NCI-H748 (cell line): ENCODE measurements around the gene TP63.
A peak's percentile ranks its signal among the peaks of the same experiment; 100 is the strongest.

Experiments
- DNase-seq: peaks from one replicate; lab custom pipeline; 2025; ENCODE audit not compliant: unreplicated experiment; lab: John Stamatoyannopoulos, UW

The TP63 gene

DNA sequence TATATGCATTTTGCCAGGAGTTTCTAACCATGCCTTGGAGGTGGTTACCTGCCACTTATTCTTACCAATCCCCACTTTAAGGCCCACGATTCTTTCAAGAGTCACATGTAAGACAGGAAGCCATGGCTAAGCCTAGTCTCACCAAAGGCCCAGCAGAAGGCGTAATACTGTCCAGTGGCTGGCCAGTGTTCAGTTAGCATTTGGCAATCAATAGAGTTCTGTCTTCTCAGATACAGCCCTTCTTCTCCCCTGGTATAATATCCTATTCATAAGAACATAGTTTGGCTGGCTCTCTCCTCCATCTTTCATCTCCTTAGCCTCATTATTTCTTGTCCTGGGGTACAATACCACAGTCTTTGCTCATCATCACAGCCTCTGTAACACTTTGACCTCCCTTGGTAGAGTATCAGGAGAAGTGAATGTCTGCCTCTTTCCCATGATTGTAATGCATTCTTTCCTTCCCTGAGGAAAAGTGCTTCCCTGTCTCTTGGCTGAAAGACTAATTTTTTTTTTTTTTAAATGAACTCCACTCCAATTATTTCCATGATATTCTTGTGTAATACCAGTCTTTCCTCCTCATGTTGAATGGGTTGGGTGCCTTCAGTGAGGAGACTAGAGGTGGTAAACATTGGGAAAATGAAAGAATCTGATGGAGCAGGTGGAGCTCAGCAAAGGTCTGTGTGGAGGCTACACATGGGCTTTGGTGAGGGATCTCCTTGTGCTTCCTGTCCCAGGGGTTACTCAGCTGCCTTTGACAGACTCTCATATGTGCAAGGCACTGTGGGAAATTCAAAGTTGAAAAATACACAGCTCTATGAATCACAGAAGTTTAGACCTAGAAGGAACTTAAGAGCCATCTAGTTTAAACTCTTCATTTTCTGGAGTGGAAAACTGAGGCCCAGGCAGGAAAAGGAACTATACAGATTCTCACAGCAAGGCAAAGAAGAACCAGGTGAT, 271.3 kb downstream of the TP63 start:
- DNase-seq = no peak

DNA sequence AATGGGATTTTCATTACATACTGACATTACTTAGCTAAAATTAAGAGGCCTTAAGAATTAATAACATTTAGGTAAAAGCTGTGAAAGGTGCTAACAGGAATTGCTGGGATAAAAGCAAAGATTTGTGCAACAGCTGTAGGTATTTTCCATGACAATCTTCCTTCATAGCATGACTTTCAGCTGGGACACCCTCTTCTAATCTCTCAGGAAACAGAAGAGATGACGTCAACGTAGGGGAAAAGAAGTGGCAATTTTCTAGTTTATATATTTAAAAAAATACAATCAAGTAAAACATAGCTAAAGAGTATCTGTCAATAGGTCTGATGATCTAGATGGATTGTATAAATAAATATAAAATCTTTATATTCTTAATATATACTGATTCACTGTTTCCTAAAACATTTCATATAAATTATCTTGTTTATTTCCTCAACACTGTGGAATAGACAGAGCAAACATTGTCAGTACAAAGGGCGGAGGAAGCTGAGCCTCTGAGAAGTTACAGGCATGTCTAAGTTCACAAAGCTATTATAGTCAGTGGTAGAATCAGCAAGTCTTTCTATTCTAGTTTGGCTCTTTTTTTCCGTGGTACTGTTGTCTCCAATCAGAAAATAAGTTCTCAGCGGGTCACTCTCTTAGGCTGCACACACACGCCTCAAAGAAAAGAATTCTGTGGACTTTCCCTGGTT, 272.5 kb downstream of the TP63 start:
- DNase-seq = no peak

DNA sequence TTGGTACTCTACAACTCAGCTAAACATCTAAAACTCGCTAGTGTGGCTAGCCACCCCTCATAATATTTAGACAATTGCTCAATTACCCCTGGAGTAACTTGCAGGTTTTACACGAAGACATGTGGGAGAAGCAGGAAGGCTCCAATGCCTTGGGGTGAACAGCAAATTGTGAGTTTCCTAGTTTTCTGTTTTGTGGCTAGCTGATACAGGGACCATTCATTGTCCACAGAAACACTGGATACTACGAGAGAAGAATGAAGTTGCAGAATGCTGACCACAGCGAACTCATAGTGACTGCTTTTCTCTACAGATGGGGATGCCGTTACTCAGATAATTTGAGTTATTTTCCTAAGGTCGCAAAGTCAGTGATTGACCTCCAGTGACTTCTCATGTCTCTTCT, 276.6 kb downstream of the TP63 start:
- DNase-seq = no peak

DNA sequence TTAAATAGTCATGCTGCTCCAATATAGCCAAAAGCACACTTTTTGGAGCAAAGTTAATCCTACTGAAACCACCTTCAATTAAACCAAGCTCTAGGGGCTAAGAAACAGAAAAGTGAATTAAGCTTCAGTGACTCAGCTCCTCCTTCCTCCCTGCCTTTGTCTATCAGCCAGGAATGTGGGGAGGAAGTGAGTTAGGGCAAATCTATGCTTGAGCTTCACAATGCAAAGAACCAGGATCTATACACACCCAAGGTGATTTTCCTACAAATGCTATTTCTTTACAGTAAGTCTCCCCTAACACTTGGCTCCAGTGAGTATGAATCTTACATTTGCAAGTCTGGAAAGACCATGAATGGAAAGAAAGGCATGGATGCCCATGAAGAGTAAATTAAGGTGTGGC, 277.5 kb downstream of the TP63 start:
- DNase-seq = no peak

DNA sequence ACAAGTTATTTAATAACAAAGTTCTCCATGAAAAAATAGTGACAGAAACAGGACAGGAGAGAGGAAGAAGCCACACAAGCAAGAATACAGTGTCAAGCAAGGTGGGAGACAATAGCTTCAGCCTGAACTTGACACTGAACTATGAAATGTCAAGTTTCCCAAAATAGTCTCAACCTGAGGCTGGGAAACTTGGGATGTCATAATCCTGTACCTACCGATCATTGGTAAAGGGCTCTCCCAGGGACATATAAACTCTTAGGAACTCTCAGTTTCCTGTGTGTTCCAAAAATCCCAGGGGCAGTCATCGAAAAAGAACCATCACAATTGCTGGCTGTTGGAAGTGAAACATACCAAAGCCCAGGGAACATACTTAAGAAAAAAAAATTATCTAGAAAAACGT, 277.9 kb downstream of the TP63 start:
- no peak for DNase-seq

DNA sequence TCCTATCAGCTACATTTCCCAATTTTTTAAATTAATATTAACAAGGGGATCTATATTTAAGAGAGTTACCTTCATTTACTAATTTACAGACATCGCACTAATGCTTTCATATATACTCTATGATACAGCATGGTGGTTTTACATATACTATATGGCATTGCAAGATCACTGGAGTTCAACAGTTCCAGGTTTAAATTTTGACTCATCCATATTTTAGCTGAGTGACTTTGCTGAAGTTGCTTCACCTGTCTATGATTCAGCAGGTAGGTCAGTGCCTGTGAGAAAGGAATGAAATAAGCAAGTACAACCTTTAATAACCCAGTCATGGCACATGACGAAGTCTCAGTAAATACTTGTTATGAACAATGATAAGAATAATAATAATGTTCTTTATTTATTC, 278.4 kb downstream of the TP63 start:
- DNase-seq = no peak

DNA sequence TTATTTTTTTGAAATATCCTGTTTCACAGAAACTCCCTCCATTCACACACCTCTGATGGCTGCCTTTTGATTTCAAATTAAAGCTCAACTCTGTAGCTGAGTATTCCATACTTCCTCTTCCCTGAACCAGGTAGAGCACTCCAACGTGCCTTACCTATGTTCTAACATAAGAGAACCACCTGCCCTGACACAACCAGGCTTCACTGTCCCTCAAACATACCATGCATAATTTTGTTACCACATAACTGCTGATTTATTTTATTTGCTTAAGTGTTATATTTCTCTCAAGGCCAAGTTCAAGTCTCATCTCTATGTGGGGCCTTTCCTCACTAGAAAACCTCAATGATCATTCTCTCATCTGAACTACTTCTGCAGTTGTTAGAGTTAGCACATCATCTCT, 279.8 kb downstream of the TP63 start:
- no peak for DNase-seq

DNA sequence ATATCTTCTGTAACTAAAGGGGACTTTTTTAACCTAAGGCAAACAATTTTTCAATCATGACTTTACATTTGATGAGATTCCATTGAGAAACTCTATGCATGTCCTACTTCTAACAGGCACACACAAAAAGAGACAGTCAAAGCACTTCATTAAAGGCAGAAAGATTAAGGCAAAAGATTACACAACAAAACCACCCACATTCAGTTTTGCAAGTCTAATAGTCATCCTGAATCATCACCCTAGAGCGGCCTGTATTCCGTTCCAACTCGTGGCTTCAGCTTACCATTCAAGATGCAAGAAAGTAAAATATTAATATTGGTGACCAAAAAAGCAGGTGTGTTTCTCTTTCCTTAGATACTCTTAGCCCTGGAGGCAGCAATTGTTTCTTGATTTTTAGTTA, 283.6 kb downstream of the TP63 start:
- DNase-seq = no peak

DNA sequence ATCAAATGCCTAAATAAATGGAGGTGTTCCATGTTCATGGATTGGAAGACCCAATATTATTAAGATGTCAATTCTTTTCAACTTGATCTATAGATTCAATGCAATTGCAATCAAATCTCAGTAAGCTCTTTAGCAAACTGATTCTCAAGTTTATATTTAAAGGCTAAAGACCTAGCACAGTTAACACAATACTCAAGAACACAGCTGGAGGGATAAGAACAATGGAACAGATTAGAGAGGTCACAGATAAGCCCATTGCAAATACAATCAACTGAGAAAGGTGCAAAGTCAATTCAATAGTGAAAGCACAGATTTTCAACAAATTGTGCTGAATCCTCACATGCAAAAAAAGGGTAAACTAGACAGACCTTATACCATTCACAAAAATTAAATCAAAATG, 290.6 kb downstream of the TP63 start:
- DNase-seq = no peak

DNA sequence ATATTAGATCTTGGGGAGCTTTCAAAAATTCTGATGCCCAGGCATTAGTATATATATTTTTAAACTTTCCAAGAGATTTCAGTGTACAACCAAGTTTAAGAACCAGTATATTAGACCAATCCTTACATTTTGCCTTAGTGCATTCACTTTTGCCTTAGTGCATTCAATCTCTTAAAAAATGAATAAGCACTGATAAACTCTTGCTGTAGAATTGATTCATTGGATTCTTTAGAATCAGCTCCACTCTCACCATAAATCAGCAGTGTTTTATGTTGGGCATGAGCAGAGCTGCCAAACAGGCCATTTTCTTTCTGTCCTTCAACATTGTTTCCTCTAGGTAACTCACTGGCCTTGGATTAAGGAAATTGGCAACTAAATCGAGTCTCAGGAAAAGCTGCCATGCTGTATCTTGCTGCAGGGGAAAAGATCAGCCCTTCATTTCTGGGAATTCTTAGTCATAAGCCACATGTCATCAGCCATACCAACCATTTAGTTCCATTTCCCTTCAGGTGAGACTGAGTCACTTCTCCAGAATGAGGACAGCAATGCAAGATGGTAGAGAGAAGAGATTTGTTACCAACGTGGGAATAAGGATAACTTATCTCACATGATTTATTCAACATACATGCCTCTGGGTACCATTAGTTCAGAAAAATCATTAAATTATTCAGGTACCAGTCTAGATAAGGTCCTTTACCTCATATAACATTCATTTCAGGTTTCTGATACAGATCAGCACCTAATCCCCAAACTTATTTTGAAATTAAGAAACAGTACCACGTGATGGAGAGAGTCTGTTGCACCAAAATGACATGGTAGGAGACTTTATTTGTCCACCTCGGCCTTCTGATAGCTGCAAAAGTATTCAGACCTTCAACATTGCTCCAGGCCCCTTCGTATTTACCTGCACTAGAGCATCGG, 297.0 kb downstream of the TP63 start:
- no peak for DNase-seq

DNA sequence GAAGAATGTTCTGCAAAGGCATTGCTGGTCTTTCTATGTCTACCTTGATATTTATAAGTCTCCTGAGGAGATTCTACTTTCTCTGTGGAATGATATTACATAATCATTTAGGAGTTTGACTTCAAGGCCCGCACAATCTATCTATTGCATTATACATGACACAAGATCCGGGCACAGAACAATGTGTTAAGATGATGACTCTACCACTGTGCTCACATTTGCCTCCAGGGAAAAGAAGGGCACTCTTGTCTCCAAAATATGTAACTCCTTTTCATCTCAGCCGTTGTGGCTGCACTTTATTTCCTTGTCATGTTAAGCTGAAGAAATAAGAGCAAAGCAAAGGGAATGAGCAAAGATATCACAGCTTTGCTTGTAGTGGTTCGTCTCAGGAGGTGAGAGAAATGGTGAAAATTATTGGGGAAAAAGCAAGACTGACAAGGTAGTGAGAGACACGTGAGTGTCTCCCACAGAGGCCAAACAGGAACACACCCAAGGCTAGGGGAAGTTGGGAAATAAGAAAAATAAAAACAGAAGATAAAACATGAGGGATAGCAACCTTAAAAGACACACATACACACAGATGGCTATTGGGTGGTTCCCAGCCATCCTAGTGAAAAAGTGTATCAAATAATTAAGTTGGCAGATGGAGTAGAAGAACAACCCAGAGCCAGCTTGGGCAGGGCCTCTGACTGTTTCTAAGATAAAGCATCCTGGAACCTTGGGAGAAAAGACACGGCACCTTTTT, 305.2 kb downstream of the TP63 start:
- no peak for DNase-seq

DNA sequence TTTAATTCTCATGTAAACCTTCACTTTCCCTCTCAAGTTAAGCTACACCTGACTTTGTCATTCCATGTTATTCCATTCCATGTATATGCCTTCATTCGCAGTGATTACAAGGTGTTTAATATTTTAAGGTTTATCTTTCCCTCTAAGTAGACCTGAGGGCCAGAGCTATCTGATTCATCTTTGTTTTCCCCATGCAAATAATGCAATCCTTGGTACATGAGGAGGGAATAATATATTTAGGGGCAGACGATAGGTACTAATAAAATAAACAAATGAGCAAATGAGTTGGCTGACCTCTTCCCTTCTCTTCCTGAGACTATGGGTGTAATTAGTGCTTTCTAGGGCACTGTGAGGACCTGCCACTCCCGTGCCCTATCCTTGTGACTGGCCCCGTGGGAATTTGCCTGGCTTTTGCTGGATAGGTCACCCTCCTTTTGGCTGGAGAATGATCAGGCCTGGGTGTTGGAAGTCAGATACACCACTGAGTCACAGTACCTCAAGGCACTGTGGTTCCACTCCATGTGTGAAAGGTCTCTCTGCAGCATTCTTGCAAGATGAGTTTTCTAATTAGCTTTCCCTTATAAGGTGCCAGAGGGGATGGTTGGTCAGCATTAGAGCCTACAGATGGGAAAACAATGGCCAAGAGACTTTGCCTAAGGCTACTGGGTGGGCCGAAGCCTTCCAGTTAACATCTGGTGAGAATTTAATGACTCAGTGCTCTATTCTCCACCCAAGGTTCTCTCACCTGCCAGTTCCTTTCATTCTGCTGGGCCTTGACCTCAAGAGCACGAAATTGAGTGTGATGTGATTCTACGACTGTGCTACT, 306.3 kb downstream of the TP63 start:
- DNase-seq = no peak

DNA sequence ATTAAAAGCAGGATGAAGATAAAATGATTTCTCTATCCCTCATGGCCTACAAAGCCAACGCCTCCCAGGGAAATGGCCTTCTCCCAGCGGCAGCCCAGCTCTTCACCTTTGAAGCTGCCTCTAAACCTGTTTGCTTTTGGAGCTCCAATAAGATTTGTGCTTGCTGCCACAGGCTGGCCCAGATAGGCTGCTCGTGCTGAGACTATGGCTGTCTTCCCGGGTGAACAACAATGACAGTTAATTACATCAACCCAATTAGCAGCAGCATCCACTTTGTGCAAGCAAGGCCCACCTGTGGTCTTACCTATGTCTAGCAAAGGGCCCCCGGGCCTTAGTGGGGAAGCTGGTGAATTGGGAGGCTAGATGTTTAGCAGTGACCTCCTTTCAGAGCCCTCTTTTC, 309.9 kb downstream of the TP63 start:
- peak; percentile 40 for DNase-seq

DNA sequence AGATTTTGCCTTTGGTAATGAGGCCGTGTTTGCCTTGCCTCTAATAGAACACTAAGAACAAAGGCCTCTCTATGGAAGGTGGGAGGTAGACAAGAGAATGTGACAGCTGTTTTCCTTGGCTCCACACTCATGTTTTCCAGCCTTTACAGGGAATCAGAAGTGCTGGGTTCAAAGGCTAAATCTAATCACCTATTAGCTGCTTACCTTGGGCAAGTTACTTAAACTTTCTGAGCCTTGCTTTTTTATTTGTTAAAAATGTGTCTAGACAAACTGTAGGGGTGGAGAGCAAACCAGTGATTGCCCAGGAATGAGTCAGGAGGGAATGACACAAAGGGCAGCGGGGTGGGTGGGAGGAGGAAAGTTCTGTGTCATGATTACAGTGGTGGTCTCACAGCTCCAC, 310.5 kb downstream of the TP63 start:
- DNase-seq = peak; percentile 66

DNA sequence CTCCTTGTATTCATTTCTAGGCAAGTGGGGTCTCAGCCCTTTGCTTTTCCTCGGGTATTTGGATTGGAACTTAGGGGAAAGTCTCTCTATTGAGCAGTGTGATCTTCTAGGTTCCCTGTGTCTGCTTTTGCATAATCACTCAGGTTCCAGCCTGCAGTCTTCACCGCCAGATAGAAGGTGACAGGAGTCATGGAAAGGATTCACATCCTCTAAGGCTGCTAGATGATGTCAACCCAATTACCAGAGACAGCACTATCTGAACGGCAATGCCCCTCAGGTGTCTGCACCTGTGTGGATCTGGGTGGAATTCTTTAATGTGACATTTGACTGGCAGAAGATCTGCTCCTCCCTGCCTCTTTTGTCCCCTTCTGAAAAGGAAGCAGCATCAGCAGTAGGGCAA, 311.8 kb downstream of the TP63 start:
- DNase-seq = no peak

DNA sequence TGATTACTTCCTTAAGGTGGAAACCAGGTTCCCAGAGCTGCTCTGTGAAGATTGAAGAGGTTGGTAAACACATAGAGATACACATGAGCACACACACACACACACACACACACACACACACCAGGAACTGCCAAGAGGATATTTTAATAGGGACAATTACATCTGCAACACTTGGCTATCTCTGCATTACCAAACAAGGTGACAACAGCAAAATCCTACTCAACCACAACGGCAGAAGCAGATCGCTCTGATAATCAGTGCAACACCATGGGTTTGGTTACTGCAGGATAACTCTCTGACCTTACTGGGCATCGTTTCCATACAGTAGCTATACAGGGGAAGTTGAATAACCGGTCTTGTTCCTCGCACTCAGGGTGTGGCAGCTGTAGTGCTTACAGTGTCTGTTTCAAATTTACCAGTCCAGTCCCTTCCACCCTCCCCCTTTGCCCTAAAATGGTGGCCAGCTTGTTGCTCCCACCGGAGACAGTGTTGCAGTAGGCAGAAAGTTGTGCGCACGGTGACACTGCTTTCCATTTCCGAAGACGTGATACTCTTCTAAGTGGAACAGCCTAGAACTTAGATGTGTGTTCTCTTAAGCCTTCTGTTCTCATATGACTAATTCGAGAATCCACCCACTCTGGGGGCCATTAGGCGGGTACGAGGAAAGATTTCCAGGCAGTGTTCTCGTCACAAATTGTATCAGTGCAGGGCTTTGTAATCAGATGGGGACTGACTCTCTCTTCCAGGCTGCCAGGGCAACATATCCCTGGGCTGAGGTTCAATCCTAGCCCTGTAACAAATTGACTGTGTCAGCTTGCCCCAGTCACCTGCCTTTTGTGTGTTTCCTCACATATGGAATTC, 313.3 kb downstream of the TP63 start:
- DNase-seq = peak; percentile 90

DNA sequence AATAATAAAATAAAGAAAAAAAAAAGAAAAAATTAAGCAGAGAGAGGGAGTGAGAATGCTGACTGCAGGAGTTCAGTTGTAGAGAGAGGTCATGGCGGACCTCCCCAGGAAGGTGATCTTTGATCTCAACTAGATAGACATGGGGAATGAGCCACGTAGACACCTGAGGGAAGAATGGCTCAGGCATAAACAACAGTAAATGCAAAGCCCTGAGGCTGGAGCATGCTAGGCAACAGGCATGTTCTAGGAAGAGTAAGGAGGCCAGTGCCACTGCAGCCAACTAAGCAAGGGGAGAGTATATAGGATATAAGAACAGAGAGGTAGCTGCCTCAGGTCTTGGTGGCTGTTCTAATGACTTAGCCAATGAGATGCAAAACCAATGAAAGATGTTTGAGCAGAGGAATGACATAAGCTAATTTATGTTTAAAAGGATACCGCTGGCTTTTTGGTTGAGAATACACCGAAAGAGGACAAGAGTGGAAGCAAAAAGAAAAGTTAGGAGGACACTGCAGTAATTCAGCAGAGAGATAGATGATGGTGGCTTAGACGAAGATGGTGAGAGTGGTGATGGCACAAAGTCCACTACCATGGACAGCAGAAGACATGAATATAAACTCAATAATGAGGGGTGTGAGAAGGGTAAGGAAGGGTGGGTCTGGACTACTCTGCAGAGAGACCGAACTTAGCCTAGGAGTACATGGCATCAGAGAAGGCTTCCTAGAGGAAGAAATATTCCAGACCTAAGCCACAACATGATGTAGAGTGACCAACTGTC, 314.9 kb downstream of the TP63 start:
- no peak for DNase-seq
